ENCODE measurements around the gene SNX15.

The SNX15 gene

DNA sequence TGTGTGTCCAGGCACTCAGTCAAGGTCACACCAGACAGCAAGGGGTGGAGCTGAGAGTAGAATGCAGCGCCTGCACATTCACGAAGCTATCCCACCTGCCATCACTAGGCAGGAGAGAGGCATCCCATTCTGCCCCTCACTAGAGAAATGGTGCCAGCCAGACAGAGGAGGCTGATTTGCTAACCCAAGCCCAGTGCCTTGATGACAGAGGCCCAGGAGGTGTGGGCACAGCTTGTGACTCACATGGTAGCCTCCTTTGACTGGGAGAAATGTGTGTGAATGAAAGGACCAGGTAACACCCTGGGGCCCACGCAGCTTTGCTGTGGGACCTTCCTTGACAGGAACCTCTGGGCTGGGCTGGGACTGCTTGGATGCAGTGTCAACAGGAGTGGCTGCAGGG lies 36.3 kb downstream of the SNX15 start:
- TF ChIP-seq, protein P1, sequence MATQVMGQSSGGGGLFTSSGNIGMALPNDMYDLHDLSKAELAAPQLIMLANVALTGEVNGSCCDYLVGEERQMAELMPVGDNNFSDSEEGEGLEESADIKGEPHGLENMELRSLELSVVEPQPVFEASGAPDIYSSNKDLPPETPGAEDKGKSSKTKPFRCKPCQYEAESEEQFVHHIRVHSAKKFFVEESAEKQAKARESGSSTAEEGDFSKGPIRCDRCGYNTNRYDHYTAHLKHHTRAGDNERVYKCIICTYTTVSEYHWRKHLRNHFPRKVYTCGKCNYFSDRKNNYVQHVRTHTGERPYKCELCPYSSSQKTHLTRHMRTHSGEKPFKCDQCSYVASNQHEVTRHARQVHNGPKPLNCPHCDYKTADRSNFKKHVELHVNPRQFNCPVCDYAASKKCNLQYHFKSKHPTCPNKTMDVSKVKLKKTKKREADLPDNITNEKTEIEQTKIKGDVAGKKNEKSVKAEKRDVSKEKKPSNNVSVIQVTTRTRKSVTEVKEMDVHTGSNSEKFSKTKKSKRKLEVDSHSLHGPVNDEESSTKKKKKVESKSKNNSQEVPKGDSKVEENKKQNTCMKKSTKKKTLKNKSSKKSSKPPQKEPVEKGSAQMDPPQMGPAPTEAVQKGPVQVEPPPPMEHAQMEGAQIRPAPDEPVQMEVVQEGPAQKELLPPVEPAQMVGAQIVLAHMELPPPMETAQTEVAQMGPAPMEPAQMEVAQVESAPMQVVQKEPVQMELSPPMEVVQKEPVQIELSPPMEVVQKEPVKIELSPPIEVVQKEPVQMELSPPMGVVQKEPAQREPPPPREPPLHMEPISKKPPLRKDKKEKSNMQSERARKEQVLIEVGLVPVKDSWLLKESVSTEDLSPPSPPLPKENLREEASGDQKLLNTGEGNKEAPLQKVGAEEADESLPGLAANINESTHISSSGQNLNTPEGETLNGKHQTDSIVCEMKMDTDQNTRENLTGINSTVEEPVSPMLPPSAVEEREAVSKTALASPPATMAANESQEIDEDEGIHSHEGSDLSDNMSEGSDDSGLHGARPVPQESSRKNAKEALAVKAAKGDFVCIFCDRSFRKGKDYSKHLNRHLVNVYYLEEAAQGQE (IDR thresholded peaks at IDR 0.05; ENCODE audit: insufficient read depth in 1 of 2, low read depth in 2 of 2, low read length in 2 of 2): no peak
- TF ChIP-seq POLR2AphosphoS5 (IDR thresholded peaks at IDR 0.05; ENCODE audit: low read depth, low read length) (no peak), FOXP2 (optimal IDR thresholded peaks at IDR 0.05; ENCODE audit: borderline replicate concordance, extremely low read depth, extremely low read length, insufficient read depth) (no peak), TAF1 (IDR thresholded peaks at IDR 0.05; ENCODE audit: borderline replicate concordance, insufficient read depth, low read length) (no peak), SIN3A (IDR thresholded peaks at IDR 0.05; ENCODE audit: borderline replicate concordance, insufficient read depth, low read length) (no peak)

DNA sequence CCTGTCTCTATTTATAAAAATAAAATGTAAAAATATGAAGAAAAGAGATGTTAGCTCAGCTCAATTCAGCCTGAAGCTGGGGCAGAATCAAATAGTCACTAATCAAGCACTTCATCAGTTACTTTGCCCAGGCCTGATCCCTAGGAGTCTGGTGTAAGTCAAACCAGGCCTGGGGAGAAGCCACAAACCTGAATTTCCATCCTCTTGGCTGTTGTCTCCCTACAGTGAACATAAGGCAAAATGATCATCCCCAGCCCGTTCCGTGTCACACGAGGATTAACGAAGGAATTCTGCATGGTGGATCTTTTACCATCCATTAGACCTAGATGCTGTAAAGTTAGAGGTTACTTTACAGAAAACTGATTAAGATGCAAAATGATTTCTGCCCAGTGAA lies 37.6 kb downstream of the SNX15 start:
- TF ChIP-seq FOXP2 (optimal IDR thresholded peaks at IDR 0.05; ENCODE audit: borderline replicate concordance, extremely low read depth, extremely low read length, insufficient read depth) (no peak), POLR2AphosphoS5 (IDR thresholded peaks at IDR 0.05; ENCODE audit: low read depth, low read length) (no peak), TAF1 (IDR thresholded peaks at IDR 0.05; ENCODE audit: borderline replicate concordance, insufficient read depth, low read length) (no peak), SIN3A (IDR thresholded peaks at IDR 0.05; ENCODE audit: borderline replicate concordance, insufficient read depth, low read length) (no peak)
- TF ChIP-seq, protein P1 (IDR thresholded peaks at IDR 0.05; ENCODE audit: insufficient read depth in 1 of 2, low read depth in 2 of 2, low read length in 2 of 2): no peak

DNA sequence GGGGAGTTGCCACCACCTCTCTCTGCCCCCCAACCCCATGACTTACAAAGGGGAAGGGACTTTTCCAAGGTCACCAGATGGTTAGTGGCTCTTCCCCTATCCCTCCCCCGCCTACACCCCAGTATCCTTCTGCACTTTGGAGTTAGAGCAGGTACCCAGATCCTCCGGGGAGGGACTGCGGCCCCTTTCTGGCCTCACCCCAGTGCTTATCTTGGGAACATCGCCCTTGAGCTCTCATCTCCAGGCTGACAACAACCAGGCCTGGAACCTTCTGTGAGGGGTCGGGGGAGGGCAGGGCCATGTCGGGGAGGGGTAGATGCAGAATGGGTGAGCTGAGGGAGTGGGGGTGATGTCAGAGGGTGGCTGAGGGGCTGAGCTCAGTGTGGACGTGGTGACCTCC lies 38.6 kb downstream of the SNX15 start:
- TF ChIP-seq POLR2AphosphoS5 (IDR thresholded peaks at IDR 0.05; ENCODE audit: low read depth, low read length) (no peak), SIN3A (IDR thresholded peaks at IDR 0.05; ENCODE audit: borderline replicate concordance, insufficient read depth, low read length) (no peak), FOXP2 (optimal IDR thresholded peaks at IDR 0.05; ENCODE audit: borderline replicate concordance, extremely low read depth, extremely low read length, insufficient read depth) (no peak), TAF1 (IDR thresholded peaks at IDR 0.05; ENCODE audit: borderline replicate concordance, insufficient read depth, low read length) (no peak)
- TF ChIP-seq, protein P1 (IDR thresholded peaks at IDR 0.05; ENCODE audit: insufficient read depth in 1 of 2, low read depth in 2 of 2, low read length in 2 of 2): no peak

DNA sequence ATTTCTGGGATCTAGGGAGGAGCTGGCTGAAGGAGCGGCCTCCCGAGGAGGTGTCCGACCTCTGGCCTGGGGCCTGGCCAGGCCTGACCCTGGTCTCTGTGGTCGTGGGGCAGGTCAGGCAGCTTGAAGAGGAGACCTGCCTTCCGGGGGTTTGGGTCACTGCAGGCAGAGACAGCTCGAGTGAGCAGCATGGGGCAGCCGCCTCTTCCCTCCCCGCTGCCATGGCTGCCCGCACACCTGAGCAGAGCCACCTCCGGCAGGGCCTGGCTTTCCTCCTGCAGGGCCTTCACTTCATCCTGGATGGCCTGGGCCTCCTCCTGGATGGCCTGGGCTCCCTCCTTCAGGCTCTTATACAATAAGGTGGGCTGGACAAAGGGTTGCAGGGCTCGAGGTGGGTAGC lies 39.1 kb downstream of the SNX15 start:
- TF ChIP-seq, protein P1 (IDR thresholded peaks at IDR 0.05; ENCODE audit: insufficient read depth in 1 of 2, low read depth in 2 of 2, low read length in 2 of 2): no peak
- TF ChIP-seq POLR2AphosphoS5 (IDR thresholded peaks at IDR 0.05; ENCODE audit: low read depth, low read length) (no peak), FOXP2 (optimal IDR thresholded peaks at IDR 0.05; ENCODE audit: borderline replicate concordance, extremely low read depth, extremely low read length, insufficient read depth) (no peak), SIN3A (IDR thresholded peaks at IDR 0.05; ENCODE audit: borderline replicate concordance, insufficient read depth, low read length) (no peak), TAF1 (IDR thresholded peaks at IDR 0.05; ENCODE audit: borderline replicate concordance, insufficient read depth, low read length) (no peak)

DNA sequence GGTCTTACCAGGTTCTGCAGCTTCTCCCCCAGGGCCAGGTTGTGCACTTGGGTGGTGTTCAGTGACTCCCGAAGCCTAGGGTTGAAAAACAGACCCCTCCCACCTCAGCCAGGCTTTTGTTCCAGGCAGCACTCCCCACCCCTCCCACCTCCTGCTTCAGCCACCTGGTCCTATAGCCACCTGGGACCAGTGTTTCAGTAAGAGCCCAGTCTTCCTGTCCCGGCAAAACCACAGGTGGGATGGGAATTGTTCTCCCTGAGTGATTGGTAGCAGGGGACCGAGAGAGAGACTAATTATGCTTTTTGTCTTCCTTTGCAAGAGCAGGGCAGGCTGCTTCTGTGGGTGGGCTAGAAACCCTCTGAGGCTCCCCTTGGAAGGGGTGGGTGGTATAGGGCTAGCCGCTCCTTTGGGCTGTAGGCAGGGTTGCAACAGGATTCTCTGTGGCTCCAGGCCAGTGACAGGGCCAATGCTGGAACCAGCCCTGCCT lies 39.6 kb downstream of the SNX15 start:
- TF ChIP-seq SIN3A (IDR thresholded peaks at IDR 0.05; ENCODE audit: borderline replicate concordance, insufficient read depth, low read length) (no peak), FOXP2 (optimal IDR thresholded peaks at IDR 0.05; ENCODE audit: borderline replicate concordance, extremely low read depth, extremely low read length, insufficient read depth) (no peak), POLR2AphosphoS5 (IDR thresholded peaks at IDR 0.05; ENCODE audit: low read depth, low read length) (no peak), TAF1 (IDR thresholded peaks at IDR 0.05; ENCODE audit: borderline replicate concordance, insufficient read depth, low read length) (no peak)
- TF ChIP-seq, protein P1 (IDR thresholded peaks at IDR 0.05; ENCODE audit: insufficient read depth in 1 of 2, low read depth in 2 of 2, low read length in 2 of 2): no peak

Measured in PFSK-1 (cell line).